Subcutaneous adipose tissue (tissue), 4 donors: ENCODE measurements around the gene KLHDC10. TPM values are rescaled to one million over a fixed set of nuclear protein-coding genes. Genes with fewer than 3 reads are reported as not detected.

Experiments used
- CTCF ChIP-seq: fragments of 450-650 bp; IDR thresholded peaks from one replicate; pipeline ENCODE4 v1.5.1; 2016; ENCODE audit warnings: low read depth, mild to moderate bottlenecking, control low read depth, antibody characterized with exemption, moderate library complexity
- total RNA-seq, 4 donors: library from RNA; depleted of rRNA; stranded (reverse); fragments of >200 nt; gene quantifications; one replicate each; pipeline ENCODE4 v1.1.0, GENCODE V29; 2016

Gene KLHDC10
- total RNA-seq, 4 donors from 2014 or later = 18.9 to 29.3 (median 25.1) TPM

- TF ChIP-seq CTCF = no peak
Observed at GRCh38 chr7:130102588-130102987, 32.3 kb downstream of the KLHDC10 start.

GRCh38 chr7:130107949-130108674, 37.8 kb downstream of the KLHDC10 start:
- TF ChIP-seq CTCF = no peak

- no peak for TF ChIP-seq CTCF
Observed at GRCh38 chr7:130108809-130109208, 38.5 kb downstream of the KLHDC10 start.

- no peak for TF ChIP-seq CTCF
Observed at GRCh38 chr7:130112093-130112492, 41.8 kb downstream of the KLHDC10 start.

- TF ChIP-seq CTCF = no peak
Observed at GRCh38 chr7:130112662-130113425, 42.5 kb downstream of the KLHDC10 start.

GRCh38 chr7:130113887-130114286, 43.6 kb downstream of the KLHDC10 start:
- TF ChIP-seq CTCF = no peak

- no peak for TF ChIP-seq CTCF
Observed at GRCh38 chr7:130114374-130114773, 44.0 kb downstream of the KLHDC10 start.
